Measurements from ENCODE around the gene LOX. TPM values are rescaled to one million over a fixed set of nuclear protein-coding genes. Genes with fewer than 3 reads are reported as not detected.

The LOX gene
- total and polyA plus RNA-seq, 8 donors = 1.1 to 31.4 (median 5.0) TPM

DNA sequence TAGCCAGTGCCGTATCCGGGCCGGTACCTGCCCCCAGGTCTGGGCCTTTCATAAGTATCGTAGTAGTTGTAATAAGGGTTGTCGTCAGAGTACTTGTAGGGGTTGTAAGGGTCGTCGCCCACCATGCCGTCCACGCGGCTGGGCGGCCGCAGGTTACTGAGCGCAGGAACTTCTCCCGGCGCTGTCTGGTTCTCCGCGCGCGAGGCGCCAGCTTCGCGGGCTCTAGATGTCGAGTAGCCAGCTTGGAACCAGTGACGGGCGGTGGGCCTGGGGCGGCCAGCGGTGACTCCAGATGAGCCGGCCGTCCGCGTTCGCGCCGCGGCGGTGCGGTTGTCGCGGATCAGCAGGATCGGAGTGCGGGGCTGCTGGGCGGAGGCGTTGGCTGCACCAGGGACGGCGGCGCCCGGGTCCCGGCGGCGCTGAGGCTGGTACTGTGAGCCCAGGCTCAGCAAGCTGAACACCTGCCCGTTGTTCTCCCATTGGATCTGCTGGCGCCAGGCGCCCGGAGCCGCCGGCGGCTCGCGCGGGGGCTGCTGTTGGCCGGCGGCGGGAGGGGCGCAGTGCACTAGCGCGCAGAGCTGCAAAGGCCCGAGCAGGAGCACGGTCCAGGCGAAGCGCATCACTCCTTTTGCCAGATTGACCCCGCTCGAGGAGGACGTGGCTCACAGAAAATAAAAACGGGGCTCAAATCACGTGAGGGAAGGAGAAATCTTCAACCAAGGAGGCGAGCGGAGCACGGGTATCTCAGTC, 518 bp downstream of the LOX start:
- Histone ChIP-seq H3K27ac (peak overlapping the region; percentile 49 to 80 (median 72)), H3K36me3 (no peaks in the 10 kb centered on the region), H3K9me3 (no peaks in the 10 kb centered on the region), H3K27me3 (peaks cover 0 to 26% (median 19%) of the 10 kb centered on the region in 3 donors), H3K4me3 (peak overlapping the region; percentile 56 to 73 (median 66)), H3K4me1 (peaks cover 10 to 31% (median 24%) of the 10 kb centered on the region in 4 donors)
- TF ChIP-seq, protein P1, sequence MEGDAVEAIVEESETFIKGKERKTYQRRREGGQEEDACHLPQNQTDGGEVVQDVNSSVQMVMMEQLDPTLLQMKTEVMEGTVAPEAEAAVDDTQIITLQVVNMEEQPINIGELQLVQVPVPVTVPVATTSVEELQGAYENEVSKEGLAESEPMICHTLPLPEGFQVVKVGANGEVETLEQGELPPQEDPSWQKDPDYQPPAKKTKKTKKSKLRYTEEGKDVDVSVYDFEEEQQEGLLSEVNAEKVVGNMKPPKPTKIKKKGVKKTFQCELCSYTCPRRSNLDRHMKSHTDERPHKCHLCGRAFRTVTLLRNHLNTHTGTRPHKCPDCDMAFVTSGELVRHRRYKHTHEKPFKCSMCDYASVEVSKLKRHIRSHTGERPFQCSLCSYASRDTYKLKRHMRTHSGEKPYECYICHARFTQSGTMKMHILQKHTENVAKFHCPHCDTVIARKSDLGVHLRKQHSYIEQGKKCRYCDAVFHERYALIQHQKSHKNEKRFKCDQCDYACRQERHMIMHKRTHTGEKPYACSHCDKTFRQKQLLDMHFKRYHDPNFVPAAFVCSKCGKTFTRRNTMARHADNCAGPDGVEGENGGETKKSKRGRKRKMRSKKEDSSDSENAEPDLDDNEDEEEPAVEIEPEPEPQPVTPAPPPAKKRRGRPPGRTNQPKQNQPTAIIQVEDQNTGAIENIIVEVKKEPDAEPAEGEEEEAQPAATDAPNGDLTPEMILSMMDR (IDR thresholded peaks at IDR 0.05) = no peak
- TF ChIP-seq POLR2A (IDR thresholded peaks at IDR 0.05) (no peak), POLR2AphosphoS5 (IDR thresholded peaks at IDR 0.05) (no peak), EP300 (IDR thresholded peaks at IDR 0.05) (no peak)
- intact Hi-C loops (cut with DNase I; ENCODE audit: low total_unique reads) = no loop called here
- WGBS, 5 donors = 0 to 2% (median 1%) methylated on average over 33 to 78 of the region's 78 CpGs
- peak; percentile 26 to 71 for DNase-seq

GRCh38 chr5:122076669-122077365, 1.2 kb downstream of the LOX start:
- Histone ChIP-seq H3K9me3 (no peaks in the 10 kb centered on the region), H3K4me3 (peak overlapping the region; percentile 56 to 73 (median 66)), H3K27ac (peak overlapping the region in 4 of 5 donors; percentile 67 to 80 (median 76)), H3K36me3 (no peaks in the 10 kb centered on the region), H3K4me1 (peaks cover 10 to 31% (median 24%) of the 10 kb centered on the region in 4 donors), H3K27me3 (peaks cover 0 to 26% (median 19%) of the 10 kb centered on the region in 3 donors)
- WGBS, 5 donors = 1 to 2% (median 1%) methylated on average over 38 to 43 of the region's 43 CpGs
- TF ChIP-seq EP300 (IDR thresholded peaks at IDR 0.05) (no peak), POLR2AphosphoS5 (IDR thresholded peaks at IDR 0.05) (no peak), POLR2A (IDR thresholded peaks at IDR 0.05) (no peak)
- TF ChIP-seq, protein P1 (IDR thresholded peaks at IDR 0.05) = peak in 5 of 7 experiments; percentile 33 to 66 (median 43)
- intact Hi-C loops (cut with DNase I; ENCODE audit: low total_unique reads) = no loop called here
- DNase-seq = peak; percentile 75 to 92

GRCh38 chr5:122076050-122076461, 2.0 kb downstream of the LOX start:
- peak overlapping the region in 3 of 4 donors; percentile 60 to 73 (median 73) for H3K4me3 ChIP-seq
- no peaks in the 10 kb centered on the region for H3K36me3 ChIP-seq
- peaks cover 10 to 31% (median 24%) of the 10 kb centered on the region in 4 donors for H3K4me1 ChIP-seq
- WGBS, 5 donors = 36 to 44% (median 42%) methylated on average over 2 of the region's 2 CpGs
- intact Hi-C loops (cut with DNase I; ENCODE audit: low total_unique reads) = no loop called here
- no peak for DNase-seq
- TF ChIP-seq EP300 (IDR thresholded peaks at IDR 0.05) (no peak), POLR2A (IDR thresholded peaks at IDR 0.05) (no peak), POLR2AphosphoS5 (IDR thresholded peaks at IDR 0.05) (no peak)
- TF ChIP-seq, protein P1 (IDR thresholded peaks at IDR 0.05) = no peak
- H3K9me3 ChIP-seq = no peaks in the 10 kb centered on the region
- H3K27ac ChIP-seq = peak overlapping the region in 3 of 5 donors; percentile 72 to 80 (median 79)
- peaks cover 0 to 26% (median 19%) of the 10 kb centered on the region in 3 donors for H3K27me3 ChIP-seq

DNA sequence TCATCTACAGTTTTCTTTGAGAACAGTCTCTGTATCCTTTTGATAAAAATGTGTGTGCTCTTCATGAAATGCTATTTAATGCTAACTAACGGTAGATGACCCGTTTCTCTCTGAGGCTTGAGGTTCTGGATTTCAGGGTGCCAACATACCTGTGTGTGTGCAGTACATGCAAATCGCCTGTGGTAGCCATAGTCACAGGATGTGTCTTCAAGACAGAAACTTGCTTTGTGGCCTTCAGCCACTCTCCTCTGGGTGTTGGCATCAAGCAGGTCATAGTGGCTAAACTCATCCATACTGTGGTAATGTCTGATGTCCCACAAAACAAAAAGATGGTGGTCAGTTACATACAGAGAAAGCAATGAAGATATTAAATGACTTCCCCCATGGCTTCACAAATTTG, 4.2 kb downstream of the LOX start:
- Histone ChIP-seq H3K4me1 (peaks cover 10 to 30% (median 23%) of the 10 kb centered on the region in 4 donors), H3K4me3 (no peak overlapping the region), H3K36me3 (peaks cover 0 to 7% (median 1%) of the 10 kb centered on the region in 4 donors), H3K27ac (no peak overlapping the region), H3K27me3 (peaks cover 0 to 26% (median 19%) of the 10 kb centered on the region in 3 donors), H3K9me3 (no peaks in the 10 kb centered on the region)
- intact Hi-C loops (cut with DNase I; ENCODE audit: low total_unique reads) = no loop called here
- 91 to 94% (median 92%) methylated on average over 3 of the region's 3 CpGs for WGBS, 5 donors
- no peak for TF ChIP-seq POLR2AphosphoS5 (IDR thresholded peaks at IDR 0.05)
- TF ChIP-seq EP300 (IDR thresholded peaks at IDR 0.05) = no peak
- TF ChIP-seq POLR2A (IDR thresholded peaks at IDR 0.05) = no peak
- TF ChIP-seq, protein P1 (IDR thresholded peaks at IDR 0.05) = no peak
- no peak for DNase-seq
